HL-60/S4 treated with phorbol 12-myristate 13-acetate at 8.2 ng/mL for 4 days and 3 days (cell line): ENCODE results near the gene BRMS1.

Experiments used
- in situ Hi-C: fragments of 300-500 bp; cut with MboI; formaldehyde crosslinking; loops from 2 replicates; pipeline ENCODE4 v1.15.0; 2022; ENCODE audit warnings: low sequenced_read_pairs

BRMS1 gene

GRCh38 chr11:66338276-66339161 is 6.4 kb downstream of the BRMS1 start:
- in situ Hi-C loops: no loop called here

- in situ Hi-C loops: no loop called here
These were observed 7.6 kb downstream of the BRMS1 start for GRCh38 chr11:66337103-66337899.

- in situ Hi-C loops: no loop called here
These were observed 8.4 kb downstream of the BRMS1 start, which contains the start of gene RIN1 for GRCh38 chr11:66336234-66337102. RIN1 (minus strand) TSS chr11:66336434; CDS start chr11:66336402, 32 bp downstream.

GRCh38 chr11:66335531-66336233 is 9.2 kb downstream of the BRMS1 start:
- in situ Hi-C loops: no loop called here

GRCh38 chr11:66334605-66335442 is 10.1 kb downstream of the BRMS1 start:
- in situ Hi-C loops: no loop called here

GRCh38 chr11:66333896-66334604 is 10.9 kb downstream of the BRMS1 start:
- in situ Hi-C loops: no loop called here

- in situ Hi-C loops: no loop called here
These were observed 11.6 kb downstream of the BRMS1 start for GRCh38 chr11:66333220-66333877.

GRCh38 chr11:66332371-66333219 is 12.3 kb downstream of the BRMS1 start:
- in situ Hi-C loops: no loop called here

- in situ Hi-C loops: no loop called here
These were observed 13.1 kb downstream of the BRMS1 start for GRCh38 chr11:66331542-66332370.

- in situ Hi-C loops: no loop called here
These were observed 14.0 kb downstream of the BRMS1 start for GRCh38 chr11:66330931-66331330.

- in situ Hi-C loops: no loop called here
These were observed 15.7 kb downstream of the BRMS1 start for GRCh38 chr11:66329165-66329673.

- in situ Hi-C loops: no loop called here
These were observed 16.4 kb downstream of the BRMS1 start for GRCh38 chr11:66328302-66329144.

GRCh38 chr11:66328031-66328301 is 16.9 kb downstream of the BRMS1 start:
- in situ Hi-C loops: no loop called here

- in situ Hi-C loops: no loop called here
These were observed 17.5 kb downstream of the BRMS1 start for GRCh38 chr11:66327171-66328030.
